Testis (tissue), 2 donors: Measurements from ENCODE around the gene VCP.

Source experiments
- CTCF ChIP-seq, 3 experiments: fragments of 450-650 bp in 2 of 3; fragments of 200-600 bp in 1 of 3; sonication (generic) in 1 of 3; IDR thresholded peaks; one replicate each; pipeline ENCODE4 v1.5.1; 2016 to 2019; ENCODE audit warnings: antibody characterized with exemption in 3 of 3, mild to moderate bottlenecking in 2 of 3, moderate library complexity in 1 of 3
- POLR2A ChIP-seq: fragments of 450-650 bp; IDR thresholded peaks from one replicate; pipeline ENCODE4 v1.6.1; 2017; ENCODE audit warnings: antibody characterized with exemption, mild to moderate bottlenecking, moderate library complexity

DNA sequence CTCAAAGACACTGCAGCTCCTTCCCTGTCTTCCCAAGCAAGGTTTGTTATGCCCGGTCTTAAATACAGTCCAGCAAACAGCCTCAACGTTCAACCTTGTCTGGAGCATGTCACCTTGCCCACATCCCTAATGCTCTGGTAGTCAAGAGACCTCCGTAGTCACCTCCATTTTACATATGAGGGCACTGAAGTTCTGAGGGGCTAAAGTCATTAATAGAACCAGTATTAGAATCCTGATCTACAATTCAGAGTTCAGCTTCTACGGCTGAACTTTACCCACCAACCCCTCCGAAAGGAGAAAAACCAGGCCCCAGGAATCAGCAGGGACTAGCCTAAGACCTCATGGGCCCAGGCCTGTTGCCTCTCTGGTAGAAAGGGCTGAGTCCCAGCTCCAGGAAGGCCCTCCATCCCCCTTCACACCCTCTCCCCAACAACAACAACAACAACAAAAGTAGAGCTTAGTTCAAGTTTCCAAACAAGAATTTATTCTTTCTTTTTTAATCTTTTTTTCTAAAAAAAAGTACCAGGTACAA is 31.3 kb upstream of the VCP start:
- TF ChIP-seq CTCF (IDR thresholded peaks at IDR 0.05) (no peak), POLR2A (no peak)
